ENCODE results near the gene CTPS1. TPM values are rescaled to one million over a fixed set of nuclear protein-coding genes. Genes with fewer than 3 reads are reported as not detected.

CTPS1 gene
- polyA plus RNA-seq, 1 donor from 2014 or later: 17.8 TPM

DNA sequence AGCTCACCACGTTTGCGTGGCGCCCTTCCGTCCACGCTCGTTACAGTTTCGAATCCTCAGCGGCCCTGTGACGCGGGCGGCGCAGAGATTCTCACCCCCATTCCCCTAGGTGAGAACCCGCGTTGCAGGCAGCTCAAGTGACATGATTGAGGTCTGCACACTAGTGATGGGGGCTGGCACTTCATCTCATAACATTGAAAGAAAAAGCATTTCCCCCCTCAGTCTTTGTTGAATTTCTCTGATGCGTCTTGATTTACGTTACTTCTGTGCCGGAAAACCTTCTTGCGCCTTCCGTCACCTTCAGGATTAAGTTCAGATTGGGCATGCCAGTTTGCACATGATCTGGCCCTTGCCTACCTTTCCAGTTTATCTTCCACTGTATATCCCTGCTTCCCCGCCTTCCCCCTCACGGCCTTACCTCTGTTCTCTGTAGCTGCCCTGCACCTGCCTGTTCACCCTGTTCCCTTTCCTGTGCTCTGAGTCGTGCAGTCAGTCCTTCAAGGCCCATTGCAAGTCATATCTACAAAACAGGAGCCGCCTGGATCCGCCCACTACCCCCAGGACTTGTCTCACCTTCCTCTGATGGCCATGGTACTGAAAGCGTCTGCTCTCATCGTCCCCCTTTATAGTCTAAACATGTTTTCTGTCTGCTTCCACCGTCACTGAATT is 1.1 kb downstream of the CTPS1 start:
- H3K36me3 Mint-ChIP-seq: peaks cover 2% of the 10 kb centered on the region
- H3K27ac Mint-ChIP-seq: peak overlapping the region; percentile 81 to 92 (median 91)
- peak overlapping the region; percentile 91 to 98 (median 97) for H3K4me3 Mint-ChIP-seq
- peaks cover 13 to 18% (median 14%) of the 10 kb centered on the region in 3 donors for H3K4me1 Mint-ChIP-seq
- no peaks in the 10 kb centered on the region for H3K27me3 Mint-ChIP-seq
- no peaks in the 10 kb centered on the region for H3K9me3 Mint-ChIP-seq

DNA sequence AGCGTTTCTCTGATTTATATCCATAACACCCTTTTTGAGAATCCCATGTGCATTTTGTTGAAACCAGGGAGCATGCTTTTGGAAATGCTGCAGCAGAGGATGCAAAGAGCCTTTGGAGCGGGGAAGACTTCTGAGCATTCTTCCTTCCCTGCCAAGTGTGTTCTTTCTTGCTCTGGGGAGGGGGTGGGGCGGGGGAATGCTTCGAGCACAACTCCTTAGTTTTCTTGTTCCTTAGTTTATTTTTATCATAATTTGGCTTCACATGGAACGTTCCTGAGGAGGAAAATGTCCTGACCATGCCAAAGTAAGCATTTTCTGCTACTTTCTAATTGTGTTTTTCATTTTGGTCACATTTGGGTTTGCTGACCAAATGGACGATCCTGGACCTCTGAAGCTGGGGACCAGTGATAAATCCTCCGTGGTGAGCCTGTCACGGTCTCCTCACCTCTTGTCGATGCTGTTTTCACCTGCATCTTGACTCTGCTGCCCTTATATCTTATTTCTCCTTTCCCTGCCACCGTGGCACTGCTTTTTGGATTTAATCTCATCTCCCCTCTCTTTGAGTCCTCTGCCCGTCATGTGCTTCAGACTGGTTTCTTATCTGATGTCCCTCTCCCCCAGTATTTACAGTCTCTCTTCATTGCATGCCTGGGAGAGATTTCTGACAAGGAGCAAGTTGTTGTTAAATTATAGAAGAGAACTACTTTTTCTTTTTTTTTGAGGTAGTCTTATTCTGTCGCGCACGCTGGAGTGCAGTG is 2.4 kb downstream of the CTPS1 start:
- Mint-ChIP-seq H3K9me3 (no peaks in the 10 kb centered on the region), H3K4me3 (peak overlapping the region in 3 of 4 donors; percentile 12 to 91 (median 81)), H3K36me3 (peaks cover 5% of the 10 kb centered on the region), H3K27ac (no peak overlapping the region), H3K27me3 (no peaks in the 10 kb centered on the region), H3K4me1 (peaks cover 13 to 18% (median 17%) of the 10 kb centered on the region in 3 donors)

DNA sequence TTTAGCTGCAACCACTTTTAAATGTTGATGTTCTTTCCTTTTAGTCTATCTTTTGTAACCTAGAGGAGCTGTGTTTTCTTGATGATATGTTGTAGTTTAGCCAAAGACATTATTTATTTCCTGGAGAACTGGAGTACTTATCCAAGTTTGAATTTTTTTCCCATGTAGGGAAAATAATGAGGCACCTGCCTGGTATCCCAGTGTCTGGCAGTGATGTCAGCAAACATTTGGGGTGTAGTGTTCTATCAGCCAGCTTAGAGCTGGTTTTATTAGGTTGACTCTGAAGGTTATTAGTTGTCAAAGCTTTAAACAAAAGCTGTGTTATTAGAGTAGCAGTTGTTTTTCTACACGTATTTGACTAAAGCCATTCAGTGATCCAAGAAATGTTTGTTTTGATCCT is 3.2 kb downstream of the CTPS1 start:
- Mint-ChIP-seq H3K27ac (peak overlapping the region in 1 of 3 donors; percentile 17), H3K27me3 (no peaks in the 10 kb centered on the region), H3K9me3 (no peaks in the 10 kb centered on the region), H3K4me1 (peaks cover 13 to 18% (median 17%) of the 10 kb centered on the region in 3 donors), H3K4me3 (peak overlapping the region in 1 of 4 donors; percentile 91), H3K36me3 (peaks cover 7% of the 10 kb centered on the region)

DNA sequence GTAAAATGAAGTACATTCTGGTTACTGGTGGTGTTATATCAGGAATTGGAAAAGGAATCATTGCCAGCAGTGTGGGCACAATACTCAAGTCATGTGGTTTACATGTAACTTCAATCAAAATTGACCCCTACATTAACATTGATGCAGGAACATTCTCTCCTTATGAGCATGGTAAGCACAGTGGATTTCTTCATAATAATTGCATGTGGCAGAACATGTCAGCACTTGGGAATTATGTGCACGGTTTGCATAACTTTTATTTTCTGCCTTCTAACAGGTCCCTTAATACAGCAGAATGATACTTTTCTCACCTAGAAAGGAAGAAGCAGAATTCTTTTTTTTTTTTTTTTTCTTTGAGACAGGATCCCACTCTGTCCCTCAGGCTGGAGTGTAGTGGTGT is 3.8 kb downstream of the CTPS1 start:
- Mint-ChIP-seq H3K9me3 (no peaks in the 10 kb centered on the region), H3K4me3 (peak overlapping the region in 1 of 4 donors; percentile 91)

DNA sequence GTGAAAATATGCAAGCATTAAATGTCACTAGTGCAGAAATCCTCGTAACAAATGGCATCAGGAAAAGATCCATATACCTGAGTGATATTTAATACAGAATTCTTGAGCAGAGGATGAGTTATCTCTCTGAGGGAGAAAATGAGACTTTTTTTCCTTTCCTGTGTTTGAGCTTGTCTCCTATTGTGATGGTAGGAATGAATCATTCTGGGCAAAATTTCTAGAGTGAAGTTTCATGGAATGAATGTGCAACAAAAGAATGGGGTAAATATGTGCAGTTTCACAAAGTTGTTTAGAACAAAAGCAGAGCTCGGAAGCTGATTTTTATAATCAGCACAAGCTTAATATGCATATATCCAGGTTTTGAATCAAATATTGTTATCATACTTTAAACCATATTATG is 4.6 kb downstream of the CTPS1 start:
- Mint-ChIP-seq H3K4me1 (peaks cover 13 to 15% (median 15%) of the 10 kb centered on the region in 3 donors), H3K27ac (no peak overlapping the region), H3K36me3 (peaks cover 8% of the 10 kb centered on the region), H3K27me3 (no peaks in the 10 kb centered on the region), H3K9me3 (no peaks in the 10 kb centered on the region), H3K4me3 (peak overlapping the region in 1 of 4 donors; percentile 24)

More for the DNA sequence above, 3.8 kb downstream of the CTPS1 start:
- Mint-ChIP-seq H3K27ac (no peak overlapping the region), H3K27me3 (no peaks in the 10 kb centered on the region), H3K4me1 (peaks cover 13 to 18% (median 17%) of the 10 kb centered on the region in 3 donors), H3K36me3 (peaks cover 7% of the 10 kb centered on the region)

DNA sequence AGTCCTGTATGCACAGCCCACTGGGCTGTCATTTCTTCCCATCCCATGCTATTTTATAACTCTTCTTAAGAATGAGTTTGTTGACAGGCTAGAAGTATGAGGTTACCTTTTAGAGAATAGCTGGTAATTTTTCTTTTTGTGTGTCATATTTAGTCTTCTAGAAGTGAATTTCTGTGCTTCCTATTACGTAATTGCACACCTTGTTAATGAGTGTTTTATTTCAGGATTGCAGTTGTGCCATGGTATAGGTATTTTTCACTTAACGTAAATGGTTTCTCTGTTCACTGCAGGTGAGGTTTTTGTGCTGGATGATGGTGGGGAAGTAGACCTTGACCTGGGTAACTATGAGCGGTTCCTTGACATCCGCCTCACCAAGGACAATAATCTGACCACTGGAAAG is 5.0 kb downstream of the CTPS1 start:
- Mint-ChIP-seq H3K4me3 (peak overlapping the region in 1 of 4 donors; percentile 19), H3K27ac (no peak overlapping the region), H3K36me3 (peaks cover 9% of the 10 kb centered on the region), H3K9me3 (no peaks in the 10 kb centered on the region), H3K4me1 (peaks cover 13 to 15% (median 15%) of the 10 kb centered on the region in 3 donors), H3K27me3 (no peaks in the 10 kb centered on the region)

DNA sequence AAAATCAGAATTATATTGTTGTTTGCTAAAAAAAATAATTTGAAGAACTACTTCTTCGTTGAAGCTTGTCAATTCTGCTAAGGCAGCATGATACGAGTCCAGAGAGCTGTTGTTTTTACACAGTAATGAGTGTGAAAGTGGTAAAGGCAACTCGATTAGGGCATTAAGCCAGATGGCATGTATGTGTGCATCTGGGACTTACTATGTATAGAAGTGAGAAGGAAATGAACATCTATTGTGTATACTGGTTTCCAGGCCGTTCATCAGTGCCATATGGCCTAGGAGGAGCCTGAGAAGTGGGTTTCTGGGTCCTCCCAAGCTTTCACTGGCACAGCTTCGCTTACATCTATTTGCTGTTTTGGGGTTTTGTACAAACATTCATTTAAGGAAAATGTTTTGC is 5.7 kb downstream of the CTPS1 start:
- peaks cover 13 to 15% (median 15%) of the 10 kb centered on the region in 3 donors for H3K4me1 Mint-ChIP-seq
- H3K27ac Mint-ChIP-seq: no peak overlapping the region
- H3K36me3 Mint-ChIP-seq: peaks cover 9% of the 10 kb centered on the region
- no peak overlapping the region for H3K4me3 Mint-ChIP-seq
- no peaks in the 10 kb centered on the region for H3K27me3 Mint-ChIP-seq
- H3K9me3 Mint-ChIP-seq: no peaks in the 10 kb centered on the region

DNA sequence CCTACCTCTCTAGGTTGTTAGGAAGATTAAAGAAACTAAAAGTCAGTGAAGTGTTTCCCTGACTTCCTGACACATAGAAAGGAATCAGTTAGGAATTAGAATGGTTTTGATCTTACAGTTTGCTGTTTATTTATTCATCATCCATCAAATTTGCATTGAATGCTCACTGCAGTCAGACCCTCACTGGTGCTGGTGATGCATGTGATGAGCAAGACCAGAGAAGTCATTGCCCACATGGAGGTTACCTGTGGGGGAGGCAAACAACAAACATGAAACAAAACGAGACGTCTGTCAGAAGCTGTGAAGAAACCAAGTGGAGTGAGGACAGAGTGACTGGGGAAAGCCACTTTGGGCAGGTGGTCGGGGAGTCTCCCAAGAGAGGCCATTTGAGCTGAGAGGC is 6.4 kb downstream of the CTPS1 start:
- H3K27ac Mint-ChIP-seq: peak overlapping the region in 1 of 3 donors; percentile 41
- no peaks in the 10 kb centered on the region for H3K27me3 Mint-ChIP-seq
- peaks cover 7 to 10% (median 9%) of the 10 kb centered on the region in 3 donors for H3K4me1 Mint-ChIP-seq
- H3K4me3 Mint-ChIP-seq: no peak overlapping the region
- H3K36me3 Mint-ChIP-seq: peaks cover 9% of the 10 kb centered on the region
- H3K9me3 Mint-ChIP-seq: no peaks in the 10 kb centered on the region

DNA sequence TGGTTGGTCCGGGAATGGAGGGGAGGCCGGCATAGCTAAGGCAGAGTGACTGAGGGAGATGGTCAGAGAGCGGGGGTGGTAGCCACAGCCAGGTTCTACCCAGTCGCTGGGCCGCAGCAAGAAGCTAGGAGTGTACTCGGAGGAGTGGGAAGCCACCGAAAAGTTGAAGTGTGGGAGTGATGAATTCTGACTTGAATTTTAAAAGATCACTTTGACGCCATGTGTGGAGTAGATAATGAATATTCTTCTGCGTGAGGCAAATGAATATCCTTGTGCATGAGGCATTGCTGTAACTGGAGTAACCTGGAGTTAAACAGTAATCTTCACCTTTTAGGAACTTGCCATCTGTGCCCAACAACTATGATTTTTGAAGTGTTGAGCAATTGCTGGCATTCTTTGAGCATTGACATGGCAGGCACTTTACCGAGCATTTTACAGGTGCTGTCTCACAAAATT is 6.9 kb downstream of the CTPS1 start:
- peaks cover 2 to 5% (median 4%) of the 10 kb centered on the region in 3 donors for H3K4me1 Mint-ChIP-seq
- no peak overlapping the region for H3K4me3 Mint-ChIP-seq
- H3K36me3 Mint-ChIP-seq: peaks cover 12% of the 10 kb centered on the region
- H3K27ac Mint-ChIP-seq: no peak overlapping the region
- H3K9me3 Mint-ChIP-seq: no peaks in the 10 kb centered on the region
- H3K27me3 Mint-ChIP-seq: no peaks in the 10 kb centered on the region

DNA sequence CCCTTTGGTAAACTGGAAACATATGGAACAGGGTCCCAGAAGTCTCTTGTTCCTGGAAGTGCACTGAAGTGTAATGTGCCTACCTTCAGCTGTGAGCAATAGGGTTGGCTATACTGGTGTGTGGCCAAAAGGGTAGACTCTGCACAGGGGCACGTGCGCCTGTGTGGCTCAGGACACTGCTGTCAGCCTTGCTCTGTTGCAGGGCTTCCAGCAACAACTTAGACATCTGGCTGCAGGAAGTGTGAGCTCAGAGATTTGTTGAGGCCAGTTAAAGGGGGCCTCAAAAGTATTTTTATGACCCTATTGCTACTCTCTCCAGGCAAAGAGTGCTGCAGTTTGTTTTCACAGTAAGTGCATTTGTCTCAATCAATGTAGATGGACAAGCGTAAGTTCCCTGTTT is 7.5 kb downstream of the CTPS1 start:
- Mint-ChIP-seq H3K27me3 (no peaks in the 10 kb centered on the region), H3K36me3 (peaks cover 13% of the 10 kb centered on the region), H3K9me3 (no peaks in the 10 kb centered on the region), H3K27ac (no peak overlapping the region), H3K4me3 (no peak overlapping the region), H3K4me1 (peaks cover 0 to 4% (median 3%) of the 10 kb centered on the region in 3 donors)

DNA sequence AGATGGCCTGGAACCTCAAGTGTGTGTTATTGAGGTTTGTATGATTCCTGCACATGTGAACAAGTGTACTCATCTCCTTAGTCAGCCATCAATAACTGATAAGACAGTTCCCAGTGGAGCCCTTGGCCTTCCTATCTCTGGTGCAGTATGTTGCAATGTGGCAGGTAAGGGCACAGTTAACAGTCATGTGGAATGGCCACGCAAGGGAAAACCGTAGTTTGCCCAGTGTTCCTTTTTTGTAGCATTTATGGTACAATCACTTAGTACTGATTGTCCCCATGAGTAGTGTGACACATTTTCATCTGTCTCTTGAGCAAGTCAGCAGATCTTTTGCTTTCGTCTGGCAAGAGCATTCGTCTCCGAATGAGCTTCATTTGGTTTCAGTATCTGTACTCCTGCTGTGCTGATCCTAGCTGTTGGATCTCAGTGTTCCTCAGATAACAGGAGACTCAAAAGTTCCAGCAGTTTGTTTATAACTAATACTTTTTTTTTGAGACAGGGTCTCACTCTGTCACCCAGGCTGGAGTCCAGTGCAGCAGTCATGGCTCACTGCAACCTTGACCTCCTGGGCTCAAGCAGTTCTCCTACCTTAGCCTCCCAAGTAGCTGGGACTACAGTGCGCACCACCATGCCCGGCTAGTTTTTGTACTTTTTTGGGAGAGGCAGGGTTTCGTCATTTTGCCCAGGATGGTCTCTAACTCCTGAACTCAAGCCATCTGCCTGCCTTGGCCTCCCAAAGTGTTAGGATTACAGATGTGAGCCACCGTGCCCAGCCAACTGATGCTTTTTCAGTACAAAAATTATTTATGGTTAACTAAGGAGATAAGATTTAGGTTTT is 8.2 kb downstream of the CTPS1 start:
- Mint-ChIP-seq H3K4me3 (no peak overlapping the region), H3K4me1 (peaks cover 0 to 4% (median 3%) of the 10 kb centered on the region in 3 donors), H3K36me3 (peaks cover 13% of the 10 kb centered on the region), H3K27ac (no peak overlapping the region), H3K9me3 (no peaks in the 10 kb centered on the region), H3K27me3 (no peaks in the 10 kb centered on the region)

DNA sequence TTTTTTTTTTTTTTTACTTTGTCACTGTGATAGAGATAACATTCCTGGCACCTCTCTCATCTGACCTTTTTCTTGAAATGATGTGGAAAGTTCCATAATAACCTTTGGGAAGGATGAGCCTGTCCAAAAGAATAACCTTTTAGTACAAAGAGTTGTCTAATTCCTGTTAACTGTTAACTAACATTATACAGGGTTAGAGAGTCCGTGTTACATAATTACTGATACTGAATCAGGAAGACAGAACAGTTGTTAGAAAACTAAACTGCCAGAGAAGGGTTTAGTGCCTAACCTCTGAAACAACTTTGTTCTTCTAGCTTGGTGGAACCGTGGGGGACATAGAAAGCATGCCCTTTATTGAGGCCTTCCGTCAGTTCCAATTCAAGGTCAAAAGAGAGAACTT is 8.8 kb downstream of the CTPS1 start:
- H3K4me3 Mint-ChIP-seq: no peak overlapping the region
- H3K4me1 Mint-ChIP-seq: peaks cover 0 to 4% (median under 1%) of the 10 kb centered on the region in 3 donors
- H3K36me3 Mint-ChIP-seq: peaks cover 13% of the 10 kb centered on the region
- peak overlapping the region in 1 of 3 donors; percentile 21 for H3K27ac Mint-ChIP-seq
- H3K9me3 Mint-ChIP-seq: no peaks in the 10 kb centered on the region
- H3K27me3 Mint-ChIP-seq: no peaks in the 10 kb centered on the region

DNA sequence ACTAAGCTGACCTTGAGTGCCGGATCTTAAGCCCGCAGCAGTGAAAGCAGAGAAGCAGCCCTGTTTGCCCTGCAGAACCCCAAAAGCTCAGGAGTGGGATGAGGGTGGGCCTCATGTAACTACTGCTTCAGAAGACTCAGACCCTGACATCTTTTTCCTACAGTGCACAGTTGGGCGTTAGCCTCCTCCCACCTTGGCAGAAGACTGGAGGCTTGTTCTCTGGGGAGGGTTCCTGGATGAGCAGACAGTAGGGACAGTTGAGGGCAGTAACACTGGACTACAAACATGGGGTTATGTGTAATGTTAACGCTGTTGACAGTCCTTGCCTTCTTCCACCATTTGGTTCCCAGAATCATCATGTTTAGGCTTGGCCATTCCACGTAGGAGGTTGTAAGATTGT is 9.6 kb downstream of the CTPS1 start:
- no peak overlapping the region for H3K4me3 Mint-ChIP-seq
- H3K9me3 Mint-ChIP-seq: no peaks in the 10 kb centered on the region
- no peaks in the 10 kb centered on the region for H3K27me3 Mint-ChIP-seq
- H3K27ac Mint-ChIP-seq: no peak overlapping the region
- H3K4me1 Mint-ChIP-seq: peaks cover 0 to 4% (median 0%) of the 10 kb centered on the region in 3 donors
- peaks cover 13% of the 10 kb centered on the region for H3K36me3 Mint-ChIP-seq

DNA sequence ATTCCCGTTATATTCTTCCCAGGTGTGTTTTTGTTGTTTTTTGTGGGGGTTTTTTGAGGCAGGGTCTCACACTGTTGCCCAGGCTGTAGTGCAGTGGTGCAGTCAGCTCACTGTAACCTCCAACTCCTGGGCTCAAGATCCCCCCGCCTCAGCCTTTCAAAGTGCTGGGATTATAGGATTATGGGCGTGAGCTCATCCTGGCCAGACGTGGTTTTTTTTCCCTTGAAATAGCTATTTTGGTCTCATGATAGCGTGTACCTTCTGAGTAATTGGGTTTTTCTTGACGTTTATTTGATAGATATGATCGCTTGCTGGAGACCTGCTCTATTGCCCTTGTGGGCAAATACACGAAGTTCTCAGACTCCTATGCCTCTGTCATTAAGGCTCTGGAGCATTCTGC is 17.6 kb downstream of the CTPS1 start:
- Mint-ChIP-seq H3K27me3 (no peaks in the 10 kb centered on the region), H3K4me3 (no peak overlapping the region), H3K27ac (no peak overlapping the region), H3K4me1 (peaks cover 0 to 4% (median under 1%) of the 10 kb centered on the region in 3 donors), H3K36me3 (peaks cover 14% of the 10 kb centered on the region), H3K9me3 (no peaks in the 10 kb centered on the region)

DNA sequence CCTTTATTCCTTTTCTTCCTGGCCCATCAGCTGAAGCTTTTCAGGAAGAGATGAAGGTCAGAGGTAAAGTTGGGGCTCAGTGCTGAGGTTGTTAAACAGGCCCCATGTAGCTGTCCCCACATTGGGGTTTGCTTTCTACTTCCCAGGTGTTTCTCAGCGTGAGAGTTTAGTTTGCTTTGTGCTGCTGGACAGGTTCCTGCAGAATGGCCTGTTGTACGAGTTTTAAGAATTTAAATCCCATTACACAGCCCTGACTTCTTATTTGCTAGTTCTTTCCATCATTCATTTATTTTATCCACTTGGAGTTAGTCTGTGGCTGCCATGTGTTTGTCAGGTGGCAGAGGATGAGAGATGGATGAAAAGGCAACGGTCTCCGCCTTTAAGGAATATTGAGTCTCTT is 19.2 kb downstream of the CTPS1 start:
- Mint-ChIP-seq H3K36me3 (peaks cover 14% of the 10 kb centered on the region), H3K4me3 (peak overlapping the region in 1 of 4 donors; percentile 50), H3K4me1 (peaks cover 6 to 16% (median 7%) of the 10 kb centered on the region in 3 donors), H3K27ac (peak overlapping the region in 1 of 3 donors; percentile 2), H3K27me3 (no peaks in the 10 kb centered on the region), H3K9me3 (no peaks in the 10 kb centered on the region)
